Colonic mucosa (tissue), 4 donors: ENCODE results near the gene KLHDC9. TPM values are rescaled to one million over a fixed set of nuclear protein-coding genes. Genes with fewer than 3 reads are reported as not detected.

Experiments
- DNase-seq: peaks from one replicate; pipeline ENCODE4 v3.0.0-alpha.2; 2020
- H3K27ac ChIP-seq: fragments of 200-600 bp; one replicate; pipeline ENCODE4 v1.8.0; 2021
- H3K27me3 ChIP-seq: fragments of 200-600 bp; one replicate; pipeline ENCODE4 v1.8.0; 2021
- H3K36me3 ChIP-seq: fragments of 200-600 bp; one replicate; pipeline ENCODE4 v1.8.0; 2021
- H3K4me1 ChIP-seq: fragments of 200-600 bp; one replicate; pipeline ENCODE4 v1.8.0; 2021; ENCODE audit warnings: mild to moderate bottlenecking
- H3K4me3 ChIP-seq: fragments of 200-600 bp; one replicate; pipeline ENCODE4 v1.8.0; 2021
- H3K9ac ChIP-seq, 2 donors: one replicate each; pipeline ENCODE4 v1.7.0; 2013; ENCODE audit warnings: control low read depth in 2 of 2, low read depth in 2 of 2, low read length in 2 of 2
- H3K9me3 ChIP-seq: fragments of 200-600 bp; one replicate; pipeline ENCODE4 v1.8.0; 2021
- intact Hi-C: fragments of 100-400 bp; cut with DNase I; formaldehyde crosslinking; loops from one replicate; pipeline ENCODE4 v1.14.1; 2022
- total RNA-seq, 2 donors: library from RNA; stranded (reverse); fragmentation: NEBNext Ultra II Directional in 1 of 2; extraction: Animal tissue kit (Norgen Biotek cat#: 25700) in 1 of 2; gene quantifications; one replicate each; pipeline ENCODE4 v1.2.1, GENCODE V29; 2021
- TF ChIP-seq, protein P1 (sequence below): fragments of 200-600 bp; IDR thresholded peaks from one replicate; pipeline ENCODE4 v1.8.0; 2022; ENCODE audit warnings: antibody characterized with exemption, mild to moderate bottlenecking
- donor health status: healthy.
- donor health status: DM: no; HTN: no; CAD: no.
- donor health status: DM: no; HTN: no; CAD: no.

The KLHDC9 gene
- total RNA-seq, 2 donors from 2014 or later, result 7.1 to 10.1 TPM

DNA sequence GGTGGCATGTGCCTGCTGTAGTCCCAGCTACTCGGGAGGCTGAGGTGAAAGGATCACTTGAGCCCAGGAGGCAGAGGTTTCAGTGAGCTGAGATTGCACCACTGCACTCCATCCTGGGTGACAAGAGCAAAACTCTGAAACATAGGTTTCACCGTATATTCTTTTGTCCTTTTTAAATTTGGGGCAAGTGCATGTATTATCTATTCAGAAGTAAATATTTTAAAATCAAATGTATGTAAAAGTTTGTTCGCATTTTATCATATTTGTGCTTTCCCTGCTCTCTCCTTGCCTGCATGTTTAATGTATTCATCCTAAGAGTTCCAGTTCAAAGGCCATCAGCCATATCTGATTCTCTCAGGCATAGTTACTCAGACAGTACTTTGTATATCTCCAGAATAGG, 47.7 kb downstream of the KLHDC9 start:
- H3K27me3 ChIP-seq, result no peaks in the 10 kb centered on the region
- DNase-seq, result no peak

More for the DNA sequence above, 47.7 kb downstream of the KLHDC9 start:
- TF ChIP-seq, protein P1, sequence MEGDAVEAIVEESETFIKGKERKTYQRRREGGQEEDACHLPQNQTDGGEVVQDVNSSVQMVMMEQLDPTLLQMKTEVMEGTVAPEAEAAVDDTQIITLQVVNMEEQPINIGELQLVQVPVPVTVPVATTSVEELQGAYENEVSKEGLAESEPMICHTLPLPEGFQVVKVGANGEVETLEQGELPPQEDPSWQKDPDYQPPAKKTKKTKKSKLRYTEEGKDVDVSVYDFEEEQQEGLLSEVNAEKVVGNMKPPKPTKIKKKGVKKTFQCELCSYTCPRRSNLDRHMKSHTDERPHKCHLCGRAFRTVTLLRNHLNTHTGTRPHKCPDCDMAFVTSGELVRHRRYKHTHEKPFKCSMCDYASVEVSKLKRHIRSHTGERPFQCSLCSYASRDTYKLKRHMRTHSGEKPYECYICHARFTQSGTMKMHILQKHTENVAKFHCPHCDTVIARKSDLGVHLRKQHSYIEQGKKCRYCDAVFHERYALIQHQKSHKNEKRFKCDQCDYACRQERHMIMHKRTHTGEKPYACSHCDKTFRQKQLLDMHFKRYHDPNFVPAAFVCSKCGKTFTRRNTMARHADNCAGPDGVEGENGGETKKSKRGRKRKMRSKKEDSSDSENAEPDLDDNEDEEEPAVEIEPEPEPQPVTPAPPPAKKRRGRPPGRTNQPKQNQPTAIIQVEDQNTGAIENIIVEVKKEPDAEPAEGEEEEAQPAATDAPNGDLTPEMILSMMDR, result no peak
- intact Hi-C loops, result no loop called here
- H3K9ac ChIP-seq, result no peak overlapping the region
- no peak overlapping the region for H3K4me3 ChIP-seq
- no peaks in the 10 kb centered on the region for H3K36me3 ChIP-seq
- no peaks in the 10 kb centered on the region for H3K9me3 ChIP-seq
- H3K27ac ChIP-seq, result no peak overlapping the region
- H3K4me1 ChIP-seq, result no peaks in the 10 kb centered on the region

Other genes with a start within 250 kb of the KLHDC9 start
- under 1 TPM; 0.49 to 0.58 TPM for gene CD244, start 235.5 kb upstream of the KLHDC9 start, total RNA-seq
- gene ITLN1, start 213.2 kb upstream of the KLHDC9 start, total RNA-seq, result 100 to 1,000 TPM; 164 to 256 TPM
- not detected for gene ITLN2, start 143.6 kb upstream of the KLHDC9 start, total RNA-seq
- 100 to 1,000 TPM; 134 to 179 TPM for gene F11R, start 77.2 kb upstream of the KLHDC9 start, total RNA-seq
- 10 to 100 TPM; 74.7 to 87.8 TPM for gene TSTD1, start 59.4 kb upstream of the KLHDC9 start, total RNA-seq
- 10 to 100 TPM; 63.6 TPM for gene USF1, start 52.4 kb upstream of the KLHDC9 start, total RNA-seq
- 1 to 10 TPM; 3.5 to 5.3 TPM for gene ARHGAP30, start 28.5 kb upstream of the KLHDC9 start, total RNA-seq
- 1 to 10 TPM; 4.6 to 7.8 TPM for gene NECTIN4, start 8.8 kb upstream of the KLHDC9 start, total RNA-seq
- gene PFDN2, start 19.7 kb downstream of the KLHDC9 start, total RNA-seq, result 10 to 100 TPM; 42.7 to 49.6 TPM
- gene NIT1, start 19.7 kb downstream of the KLHDC9 start, total RNA-seq, result 10 to 100 TPM; 58.8 to 84.4 TPM
- 10 to 100 TPM; 33.8 to 34.3 TPM for gene DEDD, start 34.3 kb downstream of the KLHDC9 start, total RNA-seq
- 100 to 1,000 TPM in 1 of 2 donors, 10 to 100 TPM in 1; 94.2 to 111 TPM for gene UFC1, start 55.6 kb downstream of the KLHDC9 start, total RNA-seq
- gene USP21, start 61.1 kb downstream of the KLHDC9 start, total RNA-seq, result 10 to 100 TPM; 20.8 to 29.0 TPM
- 10 to 100 TPM; 13.4 to 14.3 TPM for gene PPOX, start 68.1 kb downstream of the KLHDC9 start, total RNA-seq
- gene B4GALT3, start 79.1 kb downstream of the KLHDC9 start, total RNA-seq, result 10 to 100 TPM; 30.3 to 34.8 TPM
- 10 to 100 TPM in 1 of 2 donors, under 1 TPM in 1; 0.57 to 14.0 TPM for gene ADAMTS4, start 100.7 kb downstream of the KLHDC9 start, total RNA-seq
- gene NDUFS2, start 104.0 kb downstream of the KLHDC9 start, total RNA-seq, result 100 to 1,000 TPM; 167 to 169 TPM
- 10 to 100 TPM in 1 of 2 donors, 1 to 10 TPM in 1; 6.6 to 16.0 TPM for gene FCER1G, start 116.9 kb downstream of the KLHDC9 start, total RNA-seq
- gene APOA2, start 125.3 kb downstream of the KLHDC9 start, total RNA-seq, result 1 to 10 TPM in 1 of 2 donors, not detected in 1; 5.1 TPM
- 10 to 100 TPM; 16.6 to 23.1 TPM for gene TOMM40L, start 127.7 kb downstream of the KLHDC9 start, total RNA-seq
- not detected for gene NR1I3, start 139.8 kb downstream of the KLHDC9 start, total RNA-seq
- 1 to 10 TPM in 1 of 2 donors, under 1 TPM in 1; 0.22 to 1.4 TPM for gene PCP4L1, start 160.4 kb downstream of the KLHDC9 start, total RNA-seq
- 1 to 10 TPM; 2.7 to 3.1 TPM for gene MPZ, start 211.6 kb downstream of the KLHDC9 start, total RNA-seq
- gene SDHC, start 216.0 kb downstream of the KLHDC9 start, total RNA-seq, result 100 to 1,000 TPM; 294 to 331 TPM